ENCODE data around the gene PSD4. TPM values are rescaled to one million over a fixed set of nuclear protein-coding genes. Genes with fewer than 3 reads are reported as not detected.

Gene PSD4
- polyA plus RNA-seq, 1 donor from 2014 or later = 0.67 TPM

- Histone ChIP-seq H3K9ac (ENCODE audit: low read length) (no peak overlapping the region), H4K20me1 (ENCODE audit: insufficient read depth) (no peaks in the 10 kb centered on the region), H3F3A (ENCODE audit: insufficient read depth, low read length, poor library complexity, severe bottlenecking) (no peaks in the 10 kb centered on the region), H3K4me2 (ENCODE audit: low read length) (no peak overlapping the region), H3K36me3 (ENCODE audit: insufficient read depth, low read length) (no peaks in the 10 kb centered on the region), H3K9me2 (ENCODE audit: insufficient read depth, low read length) (no peaks in the 10 kb centered on the region), H3K4me3 (ENCODE audit: low read length) (no peak overlapping the region), H3K79me2 (replicated peaks; ENCODE audit: insufficient read depth, low read length) (no peaks in the 10 kb centered on the region), H2AFZ (ENCODE audit: low read depth, low read length) (no peak overlapping the region), H3K9me3 (ENCODE audit: low read length) (no peaks in the 10 kb centered on the region), H3K27me3 (ENCODE audit: insufficient read depth, low read depth, low read length) (no peaks in the 10 kb centered on the region), H3K27ac (ENCODE audit: low read length) (no peak overlapping the region)
- TF ChIP-seq TAF1 (IDR thresholded peaks at IDR 0.05; ENCODE audit: low read depth) (no peak), POLR2AphosphoS5 (IDR thresholded peaks at IDR 0.05) (no peak), EZH2 (IDR thresholded peaks at IDR 0.05; ENCODE audit: borderline replicate concordance, insufficient read depth, low read length, poor library complexity, severe bottlenecking) (no peak), CTCF (IDR thresholded peaks at IDR 0.05; ENCODE audit: poor library complexity, severe bottlenecking) (no peak), EP300 (conservative IDR thresholded peaks at IDR 0.05; ENCODE audit: poor library complexity, severe bottlenecking) (no peak), SMC3 (conservative IDR thresholded peaks at IDR 0.05; ENCODE audit: poor library complexity) (no peak), RAD21 (conservative IDR thresholded peaks at IDR 0.05) (no peak), REST (IDR thresholded peaks at IDR 0.05; ENCODE audit: borderline replicate concordance) (no peak)
Measured at GRCh38 chr2:113240150-113240914, 66.6 kb downstream of the PSD4 start.

- Histone ChIP-seq H3F3A (ENCODE audit: insufficient read depth, low read length, poor library complexity, severe bottlenecking) (no peaks in the 10 kb centered on the region), H3K9me3 (ENCODE audit: low read length) (no peaks in the 10 kb centered on the region), H3K27ac (ENCODE audit: low read length) (no peak overlapping the region), H3K9ac (ENCODE audit: low read length) (no peak overlapping the region), H3K79me2 (replicated peaks; ENCODE audit: insufficient read depth, low read length) (no peaks in the 10 kb centered on the region), H3K27me3 (ENCODE audit: insufficient read depth, low read depth, low read length) (no peaks in the 10 kb centered on the region), H3K9me2 (ENCODE audit: insufficient read depth, low read length) (no peaks in the 10 kb centered on the region), H3K4me2 (ENCODE audit: low read length) (no peak overlapping the region), H3K36me3 (ENCODE audit: insufficient read depth, low read length) (no peaks in the 10 kb centered on the region), H3K4me3 (ENCODE audit: low read length) (no peak overlapping the region), H4K20me1 (ENCODE audit: insufficient read depth) (no peaks in the 10 kb centered on the region), H2AFZ (ENCODE audit: low read depth, low read length) (no peak overlapping the region)
- no peak for TF ChIP-seq SMC3 (conservative IDR thresholded peaks at IDR 0.05; ENCODE audit: poor library complexity)
- TF ChIP-seq CTCF (IDR thresholded peaks at IDR 0.05; ENCODE audit: poor library complexity, severe bottlenecking) = no peak
- no peak for TF ChIP-seq EZH2 (IDR thresholded peaks at IDR 0.05; ENCODE audit: borderline replicate concordance, insufficient read depth, low read length, poor library complexity, severe bottlenecking)
- no peak for TF ChIP-seq POLR2AphosphoS5 (IDR thresholded peaks at IDR 0.05)
- no peak for TF ChIP-seq MXI1 (conservative IDR thresholded peaks at IDR 0.05; ENCODE audit: poor library complexity, severe bottlenecking)
- no peak for TF ChIP-seq TAF1 (IDR thresholded peaks at IDR 0.05; ENCODE audit: low read depth)
- TF ChIP-seq REST (IDR thresholded peaks at IDR 0.05; ENCODE audit: borderline replicate concordance) = no peak
- no peak for TF ChIP-seq EP300 (conservative IDR thresholded peaks at IDR 0.05; ENCODE audit: poor library complexity, severe bottlenecking)
- TF ChIP-seq RAD21 (conservative IDR thresholded peaks at IDR 0.05) = no peak
Measured at GRCh38 chr2:113240915-113241911, 67.4 kb downstream of the PSD4 start.
